Gastrocnemius medialis (tissue), 4 donors: ENCODE results near the gene CDC37L1.

ENCODE experiments used
- POLR2A ChIP-seq, 2 donors: fragments of 450-650 bp; IDR thresholded peaks; one replicate each; pipeline ENCODE4 v1.6.1; 2017; ENCODE audit warnings: antibody characterized with exemption in 2 of 2, mild to moderate bottlenecking in 2 of 2, moderate library complexity in 2 of 2
- TF ChIP-seq, protein P1 (sequence below), 5 experiments: fragments of 450-650 bp in 3 of 5; fragments of 200-600 bp in 2 of 5; sonication (generic) in 2 of 5; IDR thresholded peaks in 4 of 5; conservative IDR thresholded peaks in 1 of 5; 1 replicate in 4 of 5; 2 replicates in 1 of 5; pipeline ENCODE4 v1.5.1; 2016 to 2019; ENCODE audit warnings: antibody characterized with exemption in 5 of 5, mild to moderate bottlenecking in 3 of 5, moderate library complexity in 3 of 5

DNA sequence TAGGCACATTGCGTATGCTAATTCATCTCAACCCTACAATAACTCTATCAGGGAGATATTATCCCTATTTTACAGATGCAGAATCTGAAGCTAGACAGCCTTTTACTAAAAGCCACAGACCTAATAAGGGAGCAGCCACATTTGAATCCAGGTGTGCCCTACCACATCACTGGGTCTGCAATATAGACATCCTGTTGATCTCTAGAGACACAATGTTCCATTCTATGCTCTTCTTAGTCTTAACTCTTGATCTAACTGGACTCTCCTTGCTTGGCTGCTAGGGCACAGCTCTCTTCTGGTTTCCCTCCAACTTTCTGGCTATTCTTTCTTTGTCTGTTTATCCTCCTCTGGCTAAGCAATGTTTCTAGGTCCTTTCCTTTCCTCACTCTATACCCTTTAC, 11.7 kb upstream of the CDC37L1 start:
- no peak for TF ChIP-seq POLR2A (IDR thresholded peaks at IDR 0.05)
- TF ChIP-seq, protein P1, sequence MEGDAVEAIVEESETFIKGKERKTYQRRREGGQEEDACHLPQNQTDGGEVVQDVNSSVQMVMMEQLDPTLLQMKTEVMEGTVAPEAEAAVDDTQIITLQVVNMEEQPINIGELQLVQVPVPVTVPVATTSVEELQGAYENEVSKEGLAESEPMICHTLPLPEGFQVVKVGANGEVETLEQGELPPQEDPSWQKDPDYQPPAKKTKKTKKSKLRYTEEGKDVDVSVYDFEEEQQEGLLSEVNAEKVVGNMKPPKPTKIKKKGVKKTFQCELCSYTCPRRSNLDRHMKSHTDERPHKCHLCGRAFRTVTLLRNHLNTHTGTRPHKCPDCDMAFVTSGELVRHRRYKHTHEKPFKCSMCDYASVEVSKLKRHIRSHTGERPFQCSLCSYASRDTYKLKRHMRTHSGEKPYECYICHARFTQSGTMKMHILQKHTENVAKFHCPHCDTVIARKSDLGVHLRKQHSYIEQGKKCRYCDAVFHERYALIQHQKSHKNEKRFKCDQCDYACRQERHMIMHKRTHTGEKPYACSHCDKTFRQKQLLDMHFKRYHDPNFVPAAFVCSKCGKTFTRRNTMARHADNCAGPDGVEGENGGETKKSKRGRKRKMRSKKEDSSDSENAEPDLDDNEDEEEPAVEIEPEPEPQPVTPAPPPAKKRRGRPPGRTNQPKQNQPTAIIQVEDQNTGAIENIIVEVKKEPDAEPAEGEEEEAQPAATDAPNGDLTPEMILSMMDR (IDR thresholded peaks at IDR 0.05 in 4 of 5, conservative IDR thresholded peaks at IDR 0.05 in 1 of 5): no peak
